Measurements from ENCODE around the gene INPP4B.

The INPP4B gene

DNA sequence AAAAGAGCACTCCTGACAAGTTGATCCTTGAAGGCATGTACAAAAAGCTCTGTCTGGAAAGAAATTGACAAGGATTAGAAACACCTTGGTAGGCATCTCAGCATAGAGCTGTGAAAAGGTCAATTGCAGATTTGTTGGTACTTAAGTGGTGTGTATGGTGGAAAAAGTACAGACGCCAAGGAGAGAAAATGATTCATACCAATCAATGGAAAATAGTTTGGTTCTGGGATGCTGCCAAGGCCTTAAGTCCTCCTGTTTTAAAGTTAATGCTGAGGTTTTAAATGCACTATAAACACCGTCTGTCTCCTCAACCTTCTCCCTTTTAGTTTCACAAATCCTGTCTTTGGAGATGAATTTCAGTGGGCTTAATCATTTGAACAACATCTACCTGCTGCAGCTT, 685.6 kb downstream of the INPP4B start:
- Histone ChIP-seq H2BK12ac (ENCODE audit: low read length) (no peak overlapping the region), H3K4me2 (ENCODE audit: insufficient read depth, low read length, poor library complexity, severe bottlenecking) (no peak overlapping the region), H2BK5ac (ENCODE audit: low read length) (no peak overlapping the region), H2BK120ac (ENCODE audit: low read depth, low read length) (no peak overlapping the region), H3K79me1 (ENCODE audit: low read depth, low read length) (no peaks in the 10 kb centered on the region), H3K27ac (replicated peaks; ENCODE audit: low read length) (no peak overlapping the region), H4K91ac (ENCODE audit: low read depth, low read length, poor library complexity) (no peak overlapping the region), H3K14ac (ENCODE audit: low read length) (no peak overlapping the region), H3K4me3 (ENCODE audit: low read length in 2 of 2) (no peak overlapping the region), H3K18ac (ENCODE audit: low read length) (no peak overlapping the region), H3K23ac (ENCODE audit: low read depth, low read length, poor library complexity) (no peak overlapping the region), H4K8ac (ENCODE audit: low read depth, low read length) (no peak overlapping the region), H3K27me3 (ENCODE audit: control insufficient read depth in 3 of 3, insufficient read depth in 3 of 3, low read depth in 1 of 3, low read length in 3 of 3) (no peaks in the 10 kb centered on the region), H3K9ac (ENCODE audit: low read depth, low read length, poor library complexity) (no peak overlapping the region), H3K9me3 (replicated peaks in 1 of 2; ENCODE audit: control insufficient read depth in 2 of 2, insufficient read depth in 1 of 2, low read depth in 1 of 2, low read length in 2 of 2) (no peaks in the 10 kb centered on the region), H3K36me3 (replicated peaks in 1 of 2; ENCODE audit: control insufficient read depth in 2 of 2, insufficient read depth in 2 of 2, low read length in 2 of 2) (no peaks in the 10 kb centered on the region), H2AFZ (ENCODE audit: low read length) (no peak overlapping the region), H3K4ac (ENCODE audit: low read length) (no peak overlapping the region), H3K4me1 (ENCODE audit: control insufficient read depth in 2 of 2, insufficient read depth in 1 of 2, low read depth in 1 of 2, low read length in 2 of 2) (no peaks in the 10 kb centered on the region), H2BK15ac (ENCODE audit: low read length) (no peak overlapping the region), H2AK5ac (ENCODE audit: low read depth, low read length) (no peak overlapping the region)
- DNase-seq (ENCODE audit: low spot score) = no peak
- no CpG with 5 or more reads among the region's 2 CpGs for WGBS, 2 donors (ENCODE audit: extremely low coverage in 2 of 2, insufficient read length in 2 of 2, insufficient replicate concordance in 1 of 2)

- Histone ChIP-seq H3K9me3 (replicated peaks in 1 of 2; ENCODE audit: control insufficient read depth in 2 of 2, insufficient read depth in 1 of 2, low read depth in 1 of 2, low read length in 2 of 2) (no peaks in the 10 kb centered on the region), H2BK120ac (ENCODE audit: low read depth, low read length) (no peak overlapping the region), H2BK15ac (ENCODE audit: low read length) (no peak overlapping the region), H2AK5ac (ENCODE audit: low read depth, low read length) (no peak overlapping the region), H3K14ac (ENCODE audit: low read length) (no peak overlapping the region), H3K27me3 (ENCODE audit: control insufficient read depth in 3 of 3, insufficient read depth in 3 of 3, low read depth in 1 of 3, low read length in 3 of 3) (no peaks in the 10 kb centered on the region), H3K9ac (ENCODE audit: low read depth, low read length, poor library complexity) (no peak overlapping the region), H2BK5ac (ENCODE audit: low read length) (no peak overlapping the region), H3K18ac (ENCODE audit: low read length) (no peak overlapping the region), H3K4me3 (ENCODE audit: low read length in 2 of 2) (no peak overlapping the region), H3K4me1 (ENCODE audit: control insufficient read depth in 2 of 2, insufficient read depth in 1 of 2, low read depth in 1 of 2, low read length in 2 of 2) (no peaks in the 10 kb centered on the region), H2BK12ac (ENCODE audit: low read length) (no peak overlapping the region), H3K4ac (ENCODE audit: low read length) (no peak overlapping the region), H3K36me3 (replicated peaks in 1 of 2; ENCODE audit: control insufficient read depth in 2 of 2, insufficient read depth in 2 of 2, low read length in 2 of 2) (no peaks in the 10 kb centered on the region), H3K79me1 (ENCODE audit: low read depth, low read length) (no peaks in the 10 kb centered on the region), H2AFZ (ENCODE audit: low read length) (no peak overlapping the region), H4K91ac (ENCODE audit: low read depth, low read length, poor library complexity) (no peak overlapping the region), H3K4me2 (ENCODE audit: insufficient read depth, low read length, poor library complexity, severe bottlenecking) (no peak overlapping the region), H3K27ac (replicated peaks; ENCODE audit: low read length) (no peak overlapping the region), H4K8ac (ENCODE audit: low read depth, low read length) (no peak overlapping the region), H3K23ac (ENCODE audit: low read depth, low read length, poor library complexity) (no peak overlapping the region)
- no peak for DNase-seq (ENCODE audit: low spot score)
- no CpG with 5 or more reads among the region's 2 CpGs for WGBS, 2 donors (ENCODE audit: extremely low coverage in 2 of 2, insufficient read length in 2 of 2, insufficient replicate concordance in 1 of 2)
Observed at GRCh38 chr4:142158980-142159379, 687.1 kb downstream of the INPP4B start.

GRCh38 chr4:142156256-142156655, 689.8 kb downstream of the INPP4B start:
- Histone ChIP-seq H3K79me1 (ENCODE audit: low read depth, low read length) (no peaks in the 10 kb centered on the region), H3K36me3 (replicated peaks in 1 of 2; ENCODE audit: control insufficient read depth in 2 of 2, insufficient read depth in 2 of 2, low read length in 2 of 2) (no peaks in the 10 kb centered on the region), H2BK15ac (ENCODE audit: low read length) (no peak overlapping the region), H3K27me3 (ENCODE audit: control insufficient read depth in 3 of 3, insufficient read depth in 3 of 3, low read depth in 1 of 3, low read length in 3 of 3) (no peaks in the 10 kb centered on the region), H3K14ac (ENCODE audit: low read length) (no peak overlapping the region), H2BK12ac (ENCODE audit: low read length) (no peak overlapping the region), H2AK5ac (ENCODE audit: low read depth, low read length) (no peak overlapping the region), H2AFZ (ENCODE audit: low read length) (no peak overlapping the region), H3K4me1 (ENCODE audit: control insufficient read depth in 2 of 2, insufficient read depth in 1 of 2, low read depth in 1 of 2, low read length in 2 of 2) (no peaks in the 10 kb centered on the region), H3K4me3 (ENCODE audit: low read length in 2 of 2) (no peak overlapping the region), H3K27ac (replicated peaks; ENCODE audit: low read length) (no peak overlapping the region), H3K4ac (ENCODE audit: low read length) (no peak overlapping the region), H3K4me2 (ENCODE audit: insufficient read depth, low read length, poor library complexity, severe bottlenecking) (no peak overlapping the region), H4K8ac (ENCODE audit: low read depth, low read length) (no peak overlapping the region), H3K18ac (ENCODE audit: low read length) (no peak overlapping the region), H2BK120ac (ENCODE audit: low read depth, low read length) (no peak overlapping the region), H2BK5ac (ENCODE audit: low read length) (no peak overlapping the region), H3K9me3 (replicated peaks in 1 of 2; ENCODE audit: control insufficient read depth in 2 of 2, insufficient read depth in 1 of 2, low read depth in 1 of 2, low read length in 2 of 2) (no peaks in the 10 kb centered on the region), H3K23ac (ENCODE audit: low read depth, low read length, poor library complexity) (no peak overlapping the region), H3K9ac (ENCODE audit: low read depth, low read length, poor library complexity) (no peak overlapping the region), H4K91ac (ENCODE audit: low read depth, low read length, poor library complexity) (no peak overlapping the region)
- DNase-seq (ENCODE audit: low spot score) = no peak

GRCh38 chr4:142155347-142155746, 690.8 kb downstream of the INPP4B start:
- H3K9ac ChIP-seq (ENCODE audit: low read depth, low read length, poor library complexity) = no peak overlapping the region
- no peak overlapping the region for H3K14ac ChIP-seq (ENCODE audit: low read length)
- H3K4me2 ChIP-seq (ENCODE audit: insufficient read depth, low read length, poor library complexity, severe bottlenecking) = no peak overlapping the region
- H2AK5ac ChIP-seq (ENCODE audit: low read depth, low read length) = no peak overlapping the region
- no peaks in the 10 kb centered on the region for H3K9me3 ChIP-seq (replicated peaks in 1 of 2; ENCODE audit: control insufficient read depth in 2 of 2, insufficient read depth in 1 of 2, low read depth in 1 of 2, low read length in 2 of 2)
- no peaks in the 10 kb centered on the region for H3K4me1 ChIP-seq (ENCODE audit: control insufficient read depth in 2 of 2, insufficient read depth in 1 of 2, low read depth in 1 of 2, low read length in 2 of 2)
- WGBS, 2 donors (ENCODE audit: extremely low coverage in 2 of 2, insufficient read length in 2 of 2, insufficient replicate concordance in 1 of 2) = no CpG with 5 or more reads among the region's 2 CpGs
- no peak overlapping the region for H2BK120ac ChIP-seq (ENCODE audit: low read depth, low read length)
- no peak overlapping the region for H3K18ac ChIP-seq (ENCODE audit: low read length)
- no peak overlapping the region for H4K8ac ChIP-seq (ENCODE audit: low read depth, low read length)
- H2BK5ac ChIP-seq (ENCODE audit: low read length) = no peak overlapping the region
- no peaks in the 10 kb centered on the region for H3K36me3 ChIP-seq (replicated peaks in 1 of 2; ENCODE audit: control insufficient read depth in 2 of 2, insufficient read depth in 2 of 2, low read length in 2 of 2)
- H2BK15ac ChIP-seq (ENCODE audit: low read length) = no peak overlapping the region
- H2BK12ac ChIP-seq (ENCODE audit: low read length) = no peak overlapping the region
- no peak overlapping the region for H3K27ac ChIP-seq (replicated peaks; ENCODE audit: low read length)
- H2AFZ ChIP-seq (ENCODE audit: low read length) = no peak overlapping the region
- H3K23ac ChIP-seq (ENCODE audit: low read depth, low read length, poor library complexity) = no peak overlapping the region
- no peak for DNase-seq (ENCODE audit: low spot score)
- H3K4me3 ChIP-seq (ENCODE audit: low read length in 2 of 2) = no peak overlapping the region
- no peaks in the 10 kb centered on the region for H3K27me3 ChIP-seq (ENCODE audit: control insufficient read depth in 3 of 3, insufficient read depth in 3 of 3, low read depth in 1 of 3, low read length in 3 of 3)
- H3K79me1 ChIP-seq (ENCODE audit: low read depth, low read length) = no peaks in the 10 kb centered on the region
- no peak overlapping the region for H3K4ac ChIP-seq (ENCODE audit: low read length)
- no peak overlapping the region for H4K91ac ChIP-seq (ENCODE audit: low read depth, low read length, poor library complexity)
